Stromal cell of bone marrow (primary cell): ENCODE measurements around the gene TBX4.

Source experiments
- DNase-seq: peaks from one replicate; pipeline ENCODE4 v3.0.0-alpha.2; 2012; ENCODE audit warnings: low read depth

Gene TBX4

GRCh38 chr17:61412860-61413660 is 39.2 kb upstream of the TBX4 start:
- no peak for DNase-seq

- DNase-seq, result no peak
Observed at GRCh38 chr17:61413661-61414126, 38.5 kb upstream of the TBX4 start.

GRCh38 chr17:61414141-61414935 is 37.9 kb upstream of the TBX4 start:
- DNase-seq, result no peak

GRCh38 chr17:61414936-61415251 is 37.3 kb upstream of the TBX4 start:
- DNase-seq, result no peak

- DNase-seq, result no peak
Observed at GRCh38 chr17:61415374-61416210, 36.6 kb upstream of the TBX4 start.

DNA sequence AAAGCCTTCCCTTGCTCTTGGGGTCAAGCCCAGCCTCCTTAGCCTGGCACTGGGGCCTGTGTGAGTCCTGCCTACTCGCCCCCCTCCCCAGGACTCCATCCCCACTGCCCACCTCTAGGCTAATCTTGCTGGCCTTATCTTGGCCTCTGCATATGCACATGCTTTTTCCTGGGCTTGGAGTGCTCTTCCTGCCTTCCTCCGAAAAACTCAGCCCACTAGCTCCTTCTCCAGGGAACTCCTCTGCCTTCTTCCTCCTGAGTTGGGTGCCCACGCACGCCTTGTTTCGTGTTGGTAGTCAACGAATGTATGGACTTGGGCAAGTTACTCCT is 36.0 kb upstream of the TBX4 start:
- no peak for DNase-seq

GRCh38 chr17:61416540-61417363 is 35.5 kb upstream of the TBX4 start:
- DNase-seq, result peak; percentile 73

GRCh38 chr17:61418449-61418848 is 33.8 kb upstream of the TBX4 start:
- no peak for DNase-seq

DNA sequence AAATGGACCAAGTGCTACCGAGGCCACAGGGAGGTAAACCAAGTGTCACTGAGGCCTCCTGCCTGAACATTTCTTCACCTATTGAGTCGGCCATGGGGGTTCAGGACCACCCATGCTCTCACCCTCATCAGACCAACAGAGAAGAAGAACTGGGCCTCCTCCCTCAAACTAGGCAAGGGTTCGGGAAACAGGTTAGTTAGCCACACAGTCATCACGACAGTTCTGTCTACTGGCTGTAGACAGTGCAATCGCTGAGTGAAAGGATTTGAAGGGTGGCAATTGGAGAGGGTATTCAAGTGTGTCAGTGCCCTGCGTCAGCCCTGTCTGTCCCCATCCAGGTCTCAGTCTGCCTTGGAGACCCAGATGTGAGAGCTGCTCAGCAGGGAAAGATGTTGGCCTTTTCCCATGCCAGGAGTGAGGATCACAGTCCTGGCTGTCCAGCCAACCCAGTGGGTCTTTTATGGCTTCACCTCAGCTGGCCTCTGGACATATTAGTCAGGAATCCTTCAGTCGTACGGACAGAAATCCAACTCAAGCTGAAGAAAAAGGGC is 32.7 kb upstream of the TBX4 start:
- no peak for DNase-seq

DNA sequence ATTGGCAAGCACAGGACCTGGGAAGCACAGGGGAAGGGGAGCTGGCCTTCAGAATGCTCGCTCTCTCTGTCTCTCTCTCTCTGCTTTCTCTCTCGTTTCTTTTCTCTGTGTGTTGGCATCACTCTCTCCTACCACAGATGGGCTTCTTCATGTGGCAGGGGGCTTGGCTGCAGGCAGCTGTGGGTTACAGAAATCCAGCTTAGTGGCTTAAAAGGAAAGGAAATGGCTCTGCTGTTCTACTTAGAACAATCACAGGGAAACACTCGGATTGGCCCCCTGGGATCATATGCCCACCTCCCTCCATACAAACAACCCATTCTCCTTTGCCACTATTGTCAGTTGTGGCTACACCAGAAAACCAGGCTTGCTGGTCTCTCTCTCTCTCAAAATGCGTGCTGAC is 32.2 kb upstream of the TBX4 start:
- DNase-seq, result no peak

DNA sequence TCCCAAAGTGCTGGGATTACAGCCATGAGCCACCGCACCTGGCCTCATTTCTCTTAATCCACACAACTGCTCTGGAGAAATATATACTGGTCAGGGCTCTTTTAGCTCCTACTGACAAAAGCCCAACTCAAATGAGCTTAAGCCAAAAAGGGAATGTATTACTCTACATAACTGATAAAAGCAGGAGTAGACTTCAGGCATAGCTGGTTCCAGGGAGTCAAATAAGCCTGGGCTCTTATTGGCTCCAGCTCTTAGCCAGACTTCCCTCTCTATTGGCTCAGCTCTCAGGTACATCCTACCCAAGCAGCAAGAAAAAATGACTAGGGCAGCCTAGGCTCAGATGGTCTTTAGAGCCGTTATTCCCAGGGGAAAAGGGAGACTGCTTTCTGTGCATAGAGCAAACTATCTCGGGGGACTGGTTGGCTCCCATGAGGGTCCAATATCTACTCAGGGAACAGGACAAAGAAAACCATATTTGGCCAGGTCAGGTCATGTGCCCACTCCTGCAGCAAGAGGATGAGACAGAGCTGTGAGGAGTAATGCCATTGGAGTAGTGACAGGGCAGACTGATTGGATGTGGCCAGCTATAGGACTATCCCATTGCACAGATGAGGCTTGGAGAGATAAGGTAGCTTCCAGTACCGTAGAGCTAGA is 31.4 kb upstream of the TBX4 start:
- no peak for DNase-seq

DNA sequence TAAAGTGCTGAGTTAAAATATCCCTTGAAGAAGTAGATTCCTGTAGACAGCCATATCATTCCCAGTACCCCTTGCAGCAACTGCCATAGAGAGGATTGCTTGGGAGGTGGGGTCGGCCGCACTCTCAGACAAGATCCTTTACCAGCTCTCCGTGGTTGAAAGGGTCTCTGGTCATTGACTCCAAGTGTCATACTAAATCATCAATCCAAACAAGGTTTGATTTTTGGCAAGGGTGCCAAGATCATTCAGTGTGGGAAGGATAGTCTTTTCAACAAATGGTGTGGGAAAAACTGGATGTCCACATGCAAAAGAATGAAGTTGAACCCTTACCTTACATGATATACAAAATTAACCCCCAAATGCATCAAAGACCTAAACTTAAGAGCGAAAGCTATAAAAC is 30.8 kb upstream of the TBX4 start:
- DNase-seq, result no peak

DNA sequence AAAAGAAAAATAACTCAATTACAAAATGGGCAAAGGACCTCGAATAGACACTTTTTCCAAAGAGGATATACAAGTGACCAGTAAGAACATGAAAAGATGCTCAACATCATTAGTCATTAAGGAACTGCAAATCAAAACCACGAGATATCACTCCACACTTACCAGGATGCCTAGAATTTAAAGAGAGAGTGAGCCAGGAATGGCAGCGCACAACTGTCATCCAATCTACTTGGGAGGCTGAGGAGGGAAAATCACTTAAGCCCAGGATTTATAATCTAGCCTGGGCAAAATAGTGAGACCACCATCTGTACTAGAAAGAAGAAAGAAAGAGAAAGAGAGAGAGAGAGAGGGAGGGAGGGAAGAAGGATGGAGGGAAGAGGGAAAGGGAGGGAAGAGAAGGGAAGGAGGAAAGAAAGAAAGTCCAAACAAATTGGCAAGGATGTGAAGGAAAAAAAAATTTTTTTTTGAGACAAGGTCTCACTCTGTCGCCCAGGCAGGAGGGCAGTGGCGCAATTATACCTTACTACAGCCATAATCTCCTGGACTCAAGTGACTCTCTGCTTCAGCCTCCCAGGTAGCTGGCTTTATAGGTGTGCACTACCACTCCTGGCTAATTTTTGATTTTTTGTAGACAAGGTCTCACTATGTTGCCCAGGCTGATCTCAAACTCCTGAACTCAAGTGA is 30.0 kb upstream of the TBX4 start:
- no peak for DNase-seq

DNA sequence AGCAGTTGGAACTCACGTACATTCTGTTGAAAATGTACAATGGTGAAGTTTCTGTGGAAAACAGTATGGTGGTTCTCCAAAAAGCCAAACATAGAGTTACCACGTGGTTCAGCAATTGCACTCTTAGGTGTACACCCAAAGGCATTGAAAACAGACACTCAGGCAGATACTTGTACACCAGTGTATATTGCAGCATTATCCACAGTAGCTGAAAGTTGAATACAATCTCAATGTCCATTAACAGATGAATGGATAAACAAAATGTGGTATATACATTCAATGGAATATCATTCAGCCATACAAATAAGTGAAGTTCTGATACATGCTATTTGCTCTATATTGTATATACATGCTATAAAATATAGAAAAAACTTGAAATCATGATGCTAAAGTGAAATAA is 29.4 kb upstream of the TBX4 start:
- no peak for DNase-seq

- no peak for DNase-seq
Observed at GRCh38 chr17:61423967-61424649, 28.1 kb upstream of the TBX4 start.

GRCh38 chr17:61425682-61426481 is 26.3 kb upstream of the TBX4 start:
- DNase-seq, result no peak

GRCh38 chr17:61426482-61427304 is 25.5 kb upstream of the TBX4 start:
- DNase-seq, result no peak

- DNase-seq, result no peak
Observed at GRCh38 chr17:61427567-61427966, 24.7 kb upstream of the TBX4 start.
